SK-N-SH treated with all-trans-retinoic acid at 6 μM for 48 hours (cell line): ENCODE data around the gene TTC3.

Experiments used
- CREB5 ChIP-seq: fragments of 250-450 bp; sonication (Bioruptor Pico); IDR thresholded peaks from 2 replicates; pipeline ENCODE4 v1.5.1; 2020; ENCODE audit warnings: low read depth, mild to moderate bottlenecking, moderate library complexity
- CSRNP3 ChIP-seq: fragments of 250-450 bp; sonication (Bioruptor Pico); IDR thresholded peaks from 2 replicates; pipeline ENCODE4 v1.5.1; 2021; ENCODE audit warnings: mild to moderate bottlenecking, moderate library complexity
- GLIS3 ChIP-seq: fragments of 250-450 bp; sonication (Bioruptor Pico); IDR thresholded peaks from 2 replicates; pipeline ENCODE4 v1.5.0; 2020; ENCODE audit warnings: mild to moderate bottlenecking, moderate library complexity
- OSR1 ChIP-seq: fragments of 250-450 bp; sonication (Bioruptor Pico); IDR thresholded peaks from 2 replicates; pipeline ENCODE4 v1.8.0; 2022; ENCODE audit warnings: moderate library complexity, mild to moderate bottlenecking, inconsistent platforms
- PATZ1 ChIP-seq: fragments of 250-450 bp; sonication (Bioruptor Pico); IDR thresholded peaks from 2 replicates; pipeline ENCODE4 v1.8.0; 2020; ENCODE audit warnings: mild to moderate bottlenecking, moderate library complexity, borderline replicate concordance
- TSHZ2 ChIP-seq: fragments of 250-450 bp; sonication (Bioruptor Pico); IDR thresholded peaks from 2 replicates; pipeline ENCODE4 v1.5.0; 2020; ENCODE audit warnings: mild to moderate bottlenecking, moderate library complexity
- ZC3H10 ChIP-seq: fragments of 250-450 bp; sonication (Bioruptor Pico); IDR thresholded peaks from 2 replicates; pipeline ENCODE4 v1.5.1; 2021; ENCODE audit warnings: mild to moderate bottlenecking, moderate library complexity
- ZNF70 ChIP-seq: fragments of 450-650 bp; formaldehyde crosslinking; IDR thresholded peaks from 2 replicates; pipeline ENCODE4 v1.5.0; 2020; ENCODE audit warnings: mild to moderate bottlenecking, moderate library complexity

- TF ChIP-seq PATZ1 (CRISPR knock-in tag) (no peak), ZNF70 (CRISPR knock-in tag) (no peak), TSHZ2 (CRISPR knock-in tag) (no peak), GLIS3 (CRISPR knock-in tag) (no peak), CSRNP3 (CRISPR knock-in tag) (no peak), ZC3H10 (CRISPR knock-in tag) (no peak), OSR1 (CRISPR knock-in tag) (no peak), CREB5 (no peak)
Measured at GRCh38 chr21:37204580-37204979, 131.5 kb downstream of the TTC3 start.
